GM15510 (cell line): ENCODE data around the gene SENP3.

Experiments
- POLR2A ChIP-seq: IDR thresholded peaks from 3 replicates; pipeline ENCODE4 v1.6.1; 2011; ENCODE audit warnings: borderline replicate concordance; ENCODE audit not compliant: insufficient read length; ENCODE audit errors: extremely low read depth

The SENP3 gene

GRCh38 chr17:7549401-7550055 is 12.2 kb upstream of the SENP3 start:
- TF ChIP-seq POLR2A = no peak

DNA sequence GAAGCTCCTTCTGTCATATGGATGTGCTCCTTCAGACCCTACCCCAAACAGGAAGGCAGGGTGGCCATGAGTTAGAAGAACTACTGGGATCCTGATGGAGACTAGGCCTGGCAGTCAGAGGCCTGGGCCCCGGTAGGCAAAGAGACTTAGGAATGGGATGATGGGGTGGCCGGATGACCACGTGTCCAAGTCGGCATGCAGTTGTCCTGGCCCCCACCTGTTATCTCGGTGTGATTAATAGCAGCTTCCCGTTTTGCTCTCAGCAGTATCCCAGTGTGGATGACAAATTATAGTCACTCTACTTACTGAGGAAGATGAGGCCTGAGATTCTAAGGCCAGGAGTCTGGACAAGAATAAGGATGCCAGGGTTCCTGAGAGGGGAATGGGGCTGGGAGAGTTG is 11.4 kb upstream of the SENP3 start:
- no peak for TF ChIP-seq POLR2A

GRCh38 chr17:7551396-7551795 is 10.3 kb upstream of the SENP3 start:
- no peak for TF ChIP-seq POLR2A

- no peak for TF ChIP-seq POLR2A
Observed at GRCh38 chr17:7552621-7553051, 9.1 kb upstream of the SENP3 start.

GRCh38 chr17:7553356-7553755 is 8.4 kb upstream of the SENP3 start:
- TF ChIP-seq POLR2A = no peak

GRCh38 chr17:7555320-7555948 is 6.3 kb upstream of the SENP3 start:
- TF ChIP-seq POLR2A = no peak

- TF ChIP-seq POLR2A = no peak
Observed at GRCh38 chr17:7556627-7557026, 5.1 kb upstream of the SENP3 start.

DNA sequence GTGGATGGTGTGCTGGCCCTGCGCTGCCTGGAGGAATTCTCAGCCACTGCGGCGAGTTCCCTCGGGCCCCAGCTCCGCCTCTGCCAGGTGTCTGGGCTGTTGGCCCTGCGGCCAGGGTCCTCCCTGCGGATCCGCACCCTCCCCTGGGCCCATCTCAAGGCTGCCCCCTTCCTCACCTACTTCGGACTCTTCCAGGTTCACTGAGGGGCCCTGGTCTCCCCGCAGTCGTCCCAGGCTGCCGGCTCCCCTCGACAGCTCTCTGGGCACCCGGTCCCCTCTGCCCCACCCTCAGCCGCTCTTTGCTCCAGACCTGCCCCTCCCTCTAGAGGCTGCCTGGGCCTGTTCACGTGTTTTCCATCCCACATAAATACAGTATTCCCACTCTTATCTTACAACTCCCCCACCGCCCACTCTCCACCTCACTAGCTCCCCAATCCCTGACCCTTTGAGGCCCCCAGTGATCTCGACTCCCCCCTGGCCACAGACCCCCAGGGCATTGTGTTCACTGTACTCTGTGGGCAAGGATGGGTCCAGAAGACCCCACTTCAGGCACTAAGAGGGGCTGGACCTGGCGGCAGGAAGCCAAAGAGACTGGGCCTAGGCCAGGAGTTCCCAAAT is 4.5 kb upstream of the SENP3 start:
- TF ChIP-seq POLR2A = no peak

GRCh38 chr17:7557775-7558543 is 3.8 kb upstream of the SENP3 start:
- peak; percentile 51 for TF ChIP-seq POLR2A

DNA sequence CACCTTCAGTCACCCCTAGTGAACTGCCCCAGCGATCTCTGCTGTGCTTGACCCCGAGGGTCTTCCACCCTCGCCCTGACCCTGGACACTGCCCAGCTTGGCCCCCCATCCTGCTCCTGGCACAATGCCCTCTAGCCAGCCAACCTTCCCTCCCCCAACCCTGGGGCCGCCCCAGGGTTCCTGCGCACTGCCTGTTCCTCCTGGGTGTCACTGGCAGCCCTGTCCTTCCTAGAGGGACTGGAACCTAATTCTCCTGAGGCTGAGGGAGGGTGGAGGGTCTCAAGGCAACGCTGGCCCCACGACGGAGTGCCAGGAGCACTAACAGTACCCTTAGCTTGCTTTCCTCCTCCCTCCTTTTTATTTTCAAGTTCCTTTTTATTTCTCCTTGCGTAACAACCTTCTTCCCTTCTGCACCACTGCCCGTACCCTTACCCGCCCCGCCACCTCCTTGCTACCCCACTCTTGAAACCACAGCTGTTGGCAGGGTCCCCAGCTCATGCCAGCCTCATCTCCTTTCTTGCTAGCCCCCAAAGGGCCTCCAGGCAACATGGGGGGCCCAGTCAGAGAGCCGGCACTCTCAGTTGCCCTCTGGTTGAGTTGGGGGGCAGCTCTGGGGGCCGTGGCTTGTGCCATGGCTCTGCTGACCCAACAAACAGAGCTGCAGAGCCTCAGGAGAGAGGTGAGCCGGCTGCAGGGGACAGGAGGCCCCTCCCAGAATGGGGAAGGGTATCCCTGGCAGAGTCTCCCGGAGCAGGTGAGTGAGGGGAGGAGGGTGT is 3.0 kb upstream of the SENP3 start, which contains the start of gene TNFSF13:
TSS of gene TNFSF13 (plus strand) at position 207 of the 776 bp plus-strand sequence. CDS start at position 497, 290 bp downstream.
- no peak for TF ChIP-seq POLR2A

GRCh38 chr17:7559320-7560171 is 2.2 kb upstream of the SENP3 start:
- no peak for TF ChIP-seq POLR2A

DNA sequence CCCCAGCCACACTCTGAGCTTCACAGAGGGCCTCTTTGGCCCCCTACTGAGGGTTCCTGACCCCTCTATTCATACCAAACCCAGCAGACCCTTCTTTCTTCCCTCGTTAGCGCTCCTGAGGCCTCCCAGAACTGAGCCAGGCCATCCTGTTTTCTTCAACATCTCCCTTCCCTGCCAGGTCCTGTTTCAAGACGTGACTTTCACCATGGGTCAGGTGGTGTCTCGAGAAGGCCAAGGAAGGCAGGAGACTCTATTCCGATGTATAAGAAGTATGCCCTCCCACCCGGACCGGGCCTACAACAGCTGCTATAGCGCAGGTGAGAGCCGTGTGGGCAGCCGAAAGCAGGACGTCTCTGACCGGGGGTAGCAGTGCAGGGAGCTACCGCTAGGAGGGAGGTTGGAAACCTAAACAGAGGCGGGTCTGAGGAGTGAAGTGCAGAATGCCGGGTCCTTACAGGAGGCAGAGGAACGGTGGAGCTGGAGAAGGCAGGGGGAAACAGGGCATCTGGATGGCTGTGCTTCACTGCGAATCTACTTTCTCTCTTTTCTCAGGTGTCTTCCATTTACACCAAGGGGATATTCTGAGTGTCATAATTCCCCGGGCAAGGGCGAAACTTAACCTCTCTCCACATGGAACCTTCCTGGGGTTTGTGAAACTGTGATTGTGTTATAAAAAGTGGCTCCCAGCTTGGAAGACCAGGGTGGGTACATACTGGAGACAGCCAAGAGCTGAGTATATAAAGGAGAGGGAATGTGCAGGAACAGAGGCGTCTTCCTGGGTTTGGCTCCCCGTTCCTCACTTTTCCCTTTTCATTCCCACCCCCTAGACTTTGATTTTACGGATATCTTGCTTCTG is 1.3 kb upstream of the SENP3 start:
- no peak for TF ChIP-seq POLR2A
